K562 (cell line): Measurements from ENCODE around the gene FKBP7. TPM values are rescaled to one million over a fixed set of nuclear protein-coding genes. Genes with fewer than 3 reads are reported as not detected.

Experiments used
- ARID1B ChIP-seq: fragments of 450-650 bp; IDR thresholded peaks from 2 replicates; pipeline ENCODE4 v1.6.1; 2016; ENCODE audit warnings: antibody characterized with exemption, mild to moderate bottlenecking, inconsistent platforms
- ATF1 ChIP-seq, 2 experiments: fragments of 450-650 bp in 1 of 2; IDR thresholded peaks; 2 replicates each; pipeline ENCODE4 v1.6.1; 2016; ENCODE audit warnings: missing compliant biosample characterization in 1 of 2, missing genetic modification characterization in 1 of 2
- CREB1 ChIP-seq, 2 experiments: sonication (generic) in 1 of 2; formaldehyde crosslinking in 1 of 2; IDR thresholded peaks; 2 replicates each; pipeline versions ENCODE4 v1.6.1 to v1.8.0; 2012 to 2022; ENCODE audit warnings: inconsistent platforms in 1 of 2, mild to moderate bottlenecking in 1 of 2, missing genetic modification reagents in 1 of 2, moderate library complexity in 1 of 2
- EGR1 ChIP-seq: fragments of 450-650 bp; conservative IDR thresholded peaks from 2 replicates; pipeline ENCODE4 v1.6.1; 2017; ENCODE audit warnings: mild to moderate bottlenecking
- ESRRB ChIP-seq: fragments of 250-450 bp; sonication (Bioruptor Pico); IDR thresholded peaks from 2 replicates; pipeline ENCODE4 v1.5.0; 2020; ENCODE audit warnings: mild to moderate bottlenecking, moderate library complexity, borderline replicate concordance
- JUND ChIP-seq, 2 experiments: IDR thresholded peaks; 2 replicates in 1 of 2; 3 replicates in 1 of 2; pipeline ENCODE4 v1.6.1; 2011; ENCODE audit warnings: borderline replicate concordance in 2 of 2, low read depth in 2 of 2, low read length in 2 of 2, improper control_type of control experiment in 1 of 2, missing biosample characterization in 1 of 2, missing genetic modification characterization in 1 of 2, missing genetic modification reagents in 1 of 2
- PML ChIP-seq: IDR thresholded peaks from 2 replicates; pipeline ENCODE4 v1.6.1; 2012; ENCODE audit warnings: low read length, inconsistent platforms
- POLR2AphosphoS2 ChIP-seq: IDR thresholded peaks from 2 replicates; pipeline ENCODE4 v1.6.1; 2012; ENCODE audit warnings: low read length, improper control_type of control experiment
- POLR3G ChIP-seq: IDR thresholded peaks from 2 replicates; pipeline ENCODE4 v1.6.1; 2011; ENCODE audit not compliant: insufficient read length, insufficient replicate concordance; ENCODE audit errors: extremely low read depth
- RAD21 ChIP-seq, 2 experiments: fragments of 250-450 bp in 1 of 2; fragments of 450-650 bp in 1 of 2; sonication (Bioruptor Pico) in 1 of 2; formaldehyde crosslinking in 1 of 2; IDR thresholded peaks in 1 of 2; conservative IDR thresholded peaks in 1 of 2; 2 replicates each; pipeline versions ENCODE4 v1.4.0 to v1.8.0; 2020 to 2022; ENCODE audit warnings: mild to moderate bottlenecking in 2 of 2, moderate library complexity in 1 of 2
- RCOR1 ChIP-seq, 2 experiments: IDR thresholded peaks; 2 replicates each; pipeline ENCODE4 v1.6.1; 2012; ENCODE audit warnings: low read depth in 2 of 2, low read length in 2 of 2, borderline replicate concordance in 1 of 2, improper control_type of control experiment in 1 of 2
- SMAD4 ChIP-seq: fragments of 250-450 bp; sonication (Bioruptor Pico); conservative IDR thresholded peaks from 2 replicates; pipeline ENCODE4 v1.8.0; 2021; ENCODE audit warnings: inconsistent platforms, mild to moderate bottlenecking, moderate library complexity
- ZBTB33 ChIP-seq: sonication (generic); formaldehyde crosslinking; IDR thresholded peaks from 2 replicates; pipeline ENCODE4 v1.8.1; 2023; ENCODE audit warnings: mild to moderate bottlenecking, missing genetic modification reagents
- ZC3H4 ChIP-seq: sonication (generic); formaldehyde crosslinking; IDR thresholded peaks from 2 replicates; pipeline ENCODE4 v1.9.0; 2021; ENCODE audit warnings: missing genetic modification reagents, borderline replicate concordance
- ZNF274 ChIP-seq: IDR thresholded peaks from 2 replicates; pipeline ENCODE4 v1.6.1; 2011; ENCODE audit warnings: low read depth, mild to moderate bottlenecking, low read length, moderate library complexity, borderline replicate concordance
- ZNF311 ChIP-seq: fragments of 250-450 bp; sonication (Bioruptor Pico); IDR thresholded peaks from 2 replicates; pipeline ENCODE4 v1.4.0; 2020; ENCODE audit warnings: mild to moderate bottlenecking, moderate library complexity
- polyA plus RNA-seq, 8 experiments: library from polyadenylated mRNA; depleted of rRNA in 4 of 8; stranded (reverse) in 5 of 8; unstranded in 3 of 8; fragments of >200 nt; fragmentation: Nextera tagmentation in 2 of 8; fragmentation: Illumina TruSeq in 1 of 8; extraction: Ambion mirVana in 2 of 8; extraction: Trizol in 1 of 8; gene quantifications; 2 replicates each; pipeline versions ENCODE4 v1.2.1 to v1.2.3, GENCODE V29; 2011 to 2014; ENCODE audit warnings: inconsistent platforms in 1 of 8, missing spikeins in 1 of 8
- total RNA-seq, 7 experiments: library from RNA; depleted of rRNA in 6 of 7; stranded (reverse); fragments of >200 nt in 6 of 7; fragmentation: Illumina TruSeq in 2 of 7; extraction: Trizol in 2 of 7; gene quantifications; 2 replicates each; pipeline versions ENCODE4 v1.2.1 to v1.2.3, GENCODE V29; 2011 to 2021; ENCODE audit warnings: low replicate concordance in 1 of 7

FKBP7 gene
- total and polyA plus RNA-seq, 9 of the 15 experiments (the other 6 are each of a cell fraction or from before 2014, with no cell fraction given) = 6.1 to 23.2 (median 19.0) TPM

- peak; percentile 54 to 63 for TF ChIP-seq RAD21 (CRISPR knock-in tag; conservative IDR thresholded peaks at IDR 0.05 in 1 of 2, IDR thresholded peaks at IDR 0.05 in 1 of 2)
- TF ChIP-seq RCOR1 (IDR thresholded peaks at IDR 0.05; ENCODE audit: borderline replicate concordance in 1 of 2, low read depth in 2 of 2, low read length in 2 of 2) = peak in 1 of 2 experiments; percentile 51; a peak in 1 of 4 replicates
- peak; percentile 75; the same call in 1 of the 2 replicates for TF ChIP-seq PML
- TF ChIP-seq ZC3H4 (CRISPR knock-in tag) = no peak
- TF ChIP-seq ZBTB33 (CRISPR knock-in tag) = peak; percentile 64
- peak; percentile 96 for TF ChIP-seq CREB1 (IDR thresholded peaks at IDR 0.05)
- peak; percentile 91 for TF ChIP-seq CREB1 (CRISPR knock-in tag; IDR thresholded peaks at IDR 0.05)
- TF ChIP-seq ZNF311 (CRISPR knock-in tag) = 0 out of 2 replicates have a peak, but pooled peaks have one; percentile 37
- peak; percentile 85; the same call in 1 of the 2 replicates for TF ChIP-seq POLR2AphosphoS2
- 0 out of 2 replicates have a peak, but pooled peaks have one; percentile 51 for TF ChIP-seq ATF1 (CRISPR knock-in tag; IDR thresholded peaks at IDR 0.05)
- TF ChIP-seq ATF1 (tag; IDR thresholded peaks at IDR 0.05) = peak; percentile 96
- TF ChIP-seq ZNF274 = no peak
- TF ChIP-seq JUND (IDR thresholded peaks at IDR 0.05; ENCODE audit: borderline replicate concordance, low read depth, low read length) = peak; percentile 93
- TF ChIP-seq JUND (tag; IDR thresholded peaks at IDR 0.05; ENCODE audit: borderline replicate concordance, low read depth, low read length) = peak; percentile 89; the same call in 2 of the 3 replicates
- peak; percentile 27 for TF ChIP-seq EGR1
- TF ChIP-seq ESRRB (CRISPR knock-in tag) = no peak
- TF ChIP-seq SMAD4 (CRISPR knock-in tag) = 0 out of 2 replicates have a peak, but pooled peaks have one; percentile 62
- no peak for TF ChIP-seq POLR3G
- TF ChIP-seq ARID1B = peak; percentile 25; the same call in 1 of the 2 replicates
Measured at GRCh38 chr2:178522950-178523595, 44.7 kb upstream of the FKBP7 start (continued).
